Activated T-helper 2 cell treated with anti-CD3 and anti-CD28 coated beads, Interferon-gamma antibody, Interleukin-2, Interleukin-4, amounts not matched to agents 10 μg/mL and 5 μg/mL and 100 μg/mL, durations not matched to agents 14 hours and 24 hours and 36 hours (primary cell): ENCODE measurements around the gene GPR176. TPM values are rescaled to one million over a fixed set of nuclear protein-coding genes. Genes with fewer than 3 reads are reported as not detected.
"Not testable (repeated sequence)": the region's sequence is repeated elsewhere in the genome, so short reads cannot be mapped to it uniquely, and the experiment has no call there.

ENCODE experiments used
- DNase-seq: peaks from one replicate; pipeline ENCODE4 v3.0.0; 2021; ENCODE audit warnings: low spot score
- H3K27ac Mint-ChIP-seq: one replicate; pipeline ENCODE4 v1.8.0; 2021; ENCODE audit warnings: mixed read lengths
- H3K27me3 Mint-ChIP-seq: one replicate; pipeline ENCODE4 v1.8.0; 2021; ENCODE audit warnings: low read depth, mixed read lengths
- H3K36me3 Mint-ChIP-seq: one replicate; pipeline ENCODE4 v1.8.0; 2021; ENCODE audit warnings: low read depth, mixed read lengths
- H3K4me1 Mint-ChIP-seq: one replicate; pipeline ENCODE4 v1.8.0; 2021; ENCODE audit warnings: low read depth, mixed read lengths
- H3K4me3 Mint-ChIP-seq: one replicate; pipeline ENCODE4 v1.8.0; 2021; ENCODE audit warnings: low read depth, mild to moderate bottlenecking, moderate library complexity, mixed read lengths
- H3K9me3 Mint-ChIP-seq: one replicate; pipeline ENCODE4 v1.8.0; 2021; ENCODE audit warnings: mixed read lengths
- intact Hi-C: fragments of 100-400 bp; cut with micrococcal nuclease; formaldehyde crosslinking; loops from one replicate; pipeline ENCODE4 v1.15.1; 2023
- total RNA-seq: library from RNA; stranded (reverse); gene quantifications from 2 replicates; pipeline ENCODE4 v1.2.3, GENCODE V29; 2022

Gene GPR176
- total RNA-seq, 1 donor from 2014 or later: 0.34 TPM

DNA sequence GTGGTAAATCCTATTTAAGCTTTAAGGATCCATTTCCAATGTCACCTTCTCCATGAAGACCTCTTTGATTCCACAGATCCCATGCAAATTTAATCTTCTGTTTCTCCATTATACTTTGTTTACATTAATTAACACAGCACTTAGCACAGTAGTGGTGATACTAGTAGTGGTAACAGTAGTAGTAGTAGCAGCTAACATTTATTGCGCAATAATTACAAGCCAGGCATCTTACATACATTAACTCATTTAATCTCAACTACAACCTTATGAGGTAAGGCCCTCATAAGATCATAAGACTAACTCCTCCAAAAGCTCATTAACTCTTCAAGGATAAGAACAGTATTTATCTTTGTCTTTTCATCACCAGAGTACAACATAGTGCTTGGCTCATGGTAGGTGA lies 82.6 kb downstream of the GPR176 start:
- no peak for DNase-seq
- H3K27ac Mint-ChIP-seq: no peak overlapping the region
- no peak overlapping the region for H3K4me3 Mint-ChIP-seq
- no peaks in the 10 kb centered on the region for H3K4me1 Mint-ChIP-seq
- no peaks in the 10 kb centered on the region for H3K36me3 Mint-ChIP-seq
- no peaks in the 10 kb centered on the region for H3K9me3 Mint-ChIP-seq
- H3K27me3 Mint-ChIP-seq: peaks cover 31% of the 10 kb centered on the region
- intact Hi-C loops: no loop called here

DNA sequence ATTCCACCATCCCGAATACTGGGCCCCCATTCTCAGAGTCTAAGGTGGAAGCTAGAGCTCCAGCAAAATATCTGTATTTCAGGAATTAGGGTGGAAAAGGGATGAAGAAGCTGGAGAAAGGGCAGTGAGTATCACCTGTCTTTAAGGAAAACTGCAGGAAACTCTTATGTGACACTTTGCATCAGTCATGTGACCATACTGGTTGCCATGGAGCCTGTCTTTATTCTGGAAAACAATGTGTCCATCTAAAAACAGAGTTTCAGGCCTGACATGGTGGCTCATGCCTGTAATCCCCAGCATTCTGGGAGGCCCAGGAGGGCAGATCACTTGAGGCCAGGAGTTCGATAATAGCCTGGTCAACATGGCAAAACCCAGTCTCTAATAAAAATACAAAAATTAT lies 84.5 kb downstream of the GPR176 start:
- intact Hi-C loops: no loop called here
- no peak overlapping the region for H3K27ac Mint-ChIP-seq
- no peak for DNase-seq
- H3K4me3 Mint-ChIP-seq: no peak overlapping the region
- no peaks in the 10 kb centered on the region for H3K4me1 Mint-ChIP-seq
- no peaks in the 10 kb centered on the region for H3K9me3 Mint-ChIP-seq
- H3K27me3 Mint-ChIP-seq: peaks cover 40% of the 10 kb centered on the region
- no peaks in the 10 kb centered on the region for H3K36me3 Mint-ChIP-seq

DNA sequence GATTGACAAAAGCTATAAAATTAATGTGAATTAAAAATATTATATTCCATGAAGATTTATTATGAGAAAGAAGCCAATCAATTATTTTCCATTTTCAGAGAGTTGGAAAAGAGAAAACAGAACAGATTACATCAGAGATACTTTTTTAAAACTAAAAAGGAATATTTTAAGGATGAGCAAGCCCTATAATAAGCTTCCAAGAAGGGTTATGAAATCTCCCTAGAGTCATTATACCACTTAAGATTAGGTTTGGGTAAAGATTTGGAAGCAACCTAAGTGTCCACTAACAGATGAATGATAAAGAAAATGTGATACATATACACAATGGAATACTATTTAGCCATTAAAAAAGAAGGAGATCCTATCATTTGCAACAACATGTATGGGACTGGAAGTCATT lies 85.8 kb downstream of the GPR176 start:
- no peak for DNase-seq
- Mint-ChIP-seq H3K27ac (no peak overlapping the region), H3K4me3 (no peak overlapping the region), H3K4me1 (no peaks in the 10 kb centered on the region), H3K27me3 (peaks cover 43% of the 10 kb centered on the region), H3K9me3 (no peaks in the 10 kb centered on the region), H3K36me3 (no peaks in the 10 kb centered on the region)
- intact Hi-C loops: no loop called here

DNA sequence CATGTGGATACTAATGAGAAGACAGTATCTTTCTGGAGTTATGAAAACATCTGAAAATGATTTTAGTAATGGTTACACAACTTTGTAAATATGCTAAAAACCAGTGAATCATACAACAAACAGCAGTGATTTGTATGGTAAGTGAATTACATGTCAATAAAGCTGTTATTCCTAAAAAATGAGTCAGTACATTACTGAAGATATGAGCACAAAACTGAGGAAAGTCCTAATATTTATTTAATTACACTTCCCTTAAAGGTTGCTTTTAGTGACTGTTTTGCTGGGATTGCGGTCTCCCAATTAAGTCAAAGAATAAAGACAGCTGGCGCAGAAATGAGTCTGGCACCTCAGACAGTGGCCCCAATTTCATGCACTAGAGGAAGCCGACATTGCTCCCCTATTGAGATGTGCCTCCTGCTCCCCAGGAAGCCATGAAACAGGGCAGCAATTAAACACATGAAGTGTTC lies 86.5 kb downstream of the GPR176 start:
- intact Hi-C loops: no loop called here
- H3K27me3 Mint-ChIP-seq: peaks cover 42% of the 10 kb centered on the region

DNA sequence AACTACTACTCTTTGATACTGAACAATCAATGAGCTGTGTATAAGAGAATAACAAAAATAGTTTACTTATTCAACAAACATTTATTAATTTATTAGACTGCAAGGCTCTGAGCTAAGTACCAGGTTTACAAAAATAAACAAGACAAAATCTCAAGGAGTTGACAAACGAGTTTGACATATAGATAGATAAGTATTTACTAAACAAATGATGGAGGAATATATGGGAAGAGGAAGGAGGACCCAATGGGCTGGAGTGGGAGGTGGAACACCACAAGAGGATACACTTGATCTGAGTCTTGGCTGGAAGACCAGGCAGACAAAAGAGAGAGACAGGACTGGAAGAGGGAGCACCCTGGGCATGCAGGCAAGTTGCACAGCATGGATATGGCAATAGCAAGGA lies 89.9 kb downstream of the GPR176 start:
- no peak for DNase-seq
- H3K27me3 Mint-ChIP-seq: peaks cover 41% of the 10 kb centered on the region
- intact Hi-C loops: no loop called here
- no peaks in the 10 kb centered on the region for H3K36me3 Mint-ChIP-seq
- H3K9me3 Mint-ChIP-seq: no peaks in the 10 kb centered on the region
- H3K27ac Mint-ChIP-seq: no peak overlapping the region
- no peaks in the 10 kb centered on the region for H3K4me1 Mint-ChIP-seq
- no peak overlapping the region for H3K4me3 Mint-ChIP-seq

More for the DNA sequence above, 86.5 kb downstream of the GPR176 start:
- Mint-ChIP-seq H3K27ac (no peak overlapping the region), H3K4me1 (no peaks in the 10 kb centered on the region), H3K36me3 (no peaks in the 10 kb centered on the region), H3K9me3 (no peaks in the 10 kb centered on the region), H3K4me3 (no peak overlapping the region)
- DNase-seq: no peak

DNA sequence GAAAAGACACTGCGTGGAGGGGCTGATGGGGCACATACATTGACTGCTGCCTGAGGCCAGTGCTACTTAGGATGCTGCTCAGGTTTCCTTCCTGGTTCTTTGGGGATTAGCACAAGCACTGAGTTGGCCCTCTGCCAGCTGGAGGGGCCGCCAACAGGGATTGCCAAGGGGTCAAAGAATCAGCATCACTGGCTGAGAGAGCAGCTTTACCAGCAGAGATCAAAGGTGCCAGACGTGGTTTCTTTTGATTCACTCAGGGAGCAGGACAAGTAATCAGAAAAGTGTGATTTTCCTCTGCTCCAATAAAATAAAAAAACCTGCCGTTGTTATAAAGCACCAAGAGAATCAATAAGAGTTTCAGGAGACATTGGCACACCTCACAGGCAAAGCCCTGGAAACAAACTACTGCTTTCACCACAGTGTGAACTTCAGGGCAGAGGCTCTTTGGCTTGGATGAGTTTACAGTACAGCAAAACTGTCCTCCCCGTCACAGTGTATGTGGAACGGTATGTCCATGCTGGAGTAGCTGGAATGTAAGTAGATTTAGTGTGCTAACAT lies 91.6 kb downstream of the GPR176 start:
- Mint-ChIP-seq H3K27ac (no peak overlapping the region), H3K4me1 (no peaks in the 10 kb centered on the region), H3K9me3 (peaks cover 4% of the 10 kb centered on the region), H3K27me3 (peaks cover 39% of the 10 kb centered on the region), H3K36me3 (no peaks in the 10 kb centered on the region), H3K4me3 (no peak overlapping the region)
- intact Hi-C loops: no loop called here
- no peak for DNase-seq

DNA sequence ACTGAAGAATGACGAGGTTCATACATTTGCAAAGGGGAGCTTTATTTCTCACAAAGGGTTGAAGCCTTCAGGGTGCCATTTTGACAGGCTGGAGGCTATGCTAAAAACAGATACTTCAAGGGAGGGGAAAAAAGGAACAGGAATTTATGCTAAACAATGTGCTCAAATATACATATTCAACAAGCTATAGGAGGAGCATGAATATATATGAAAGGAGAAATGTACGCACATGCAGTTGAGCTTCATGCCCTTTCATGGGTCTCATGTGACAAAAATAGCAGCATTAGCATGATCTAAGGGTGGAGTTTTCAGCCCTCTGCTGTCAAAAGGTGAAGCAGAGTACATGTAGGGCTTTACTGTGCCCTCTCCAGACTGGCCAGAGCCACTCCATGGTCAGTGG lies 93.1 kb downstream of the GPR176 start:
- intact Hi-C loops: no loop called here
- H3K36me3 Mint-ChIP-seq: no peaks in the 10 kb centered on the region
- no peak overlapping the region for H3K27ac Mint-ChIP-seq
- peaks cover 37% of the 10 kb centered on the region for H3K27me3 Mint-ChIP-seq
- DNase-seq: no peak
- H3K9me3 Mint-ChIP-seq: peaks cover 4% of the 10 kb centered on the region
- H3K4me3 Mint-ChIP-seq: no peak overlapping the region
- no peaks in the 10 kb centered on the region for H3K4me1 Mint-ChIP-seq

DNA sequence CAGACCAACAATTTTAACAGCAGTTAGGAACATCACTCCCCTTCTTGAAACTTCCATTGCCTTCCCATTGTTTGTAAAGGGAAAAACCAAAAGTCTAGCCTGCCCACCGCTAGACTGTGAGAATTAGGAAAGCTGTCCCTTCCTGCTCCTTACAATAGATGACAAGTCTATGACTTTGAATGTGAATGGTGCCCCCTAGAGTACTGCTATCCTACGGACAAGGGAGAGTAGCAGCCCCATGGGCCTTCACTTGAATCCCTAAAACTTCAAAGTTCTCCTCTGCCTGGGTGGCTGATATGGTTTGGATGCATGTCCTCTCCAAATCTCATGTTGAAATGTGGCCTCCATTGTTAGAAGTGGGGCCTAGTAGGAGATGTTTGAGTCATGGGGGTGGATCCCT lies 96.4 kb downstream of the GPR176 start:
- Mint-ChIP-seq H3K4me1 (no peaks in the 10 kb centered on the region), H3K36me3 (no peaks in the 10 kb centered on the region), H3K4me3 (no peak overlapping the region), H3K27ac (no peak overlapping the region), H3K27me3 (peaks cover 22% of the 10 kb centered on the region), H3K9me3 (peaks cover 4% of the 10 kb centered on the region)
- DNase-seq: no peak
- intact Hi-C loops: no loop called here

DNA sequence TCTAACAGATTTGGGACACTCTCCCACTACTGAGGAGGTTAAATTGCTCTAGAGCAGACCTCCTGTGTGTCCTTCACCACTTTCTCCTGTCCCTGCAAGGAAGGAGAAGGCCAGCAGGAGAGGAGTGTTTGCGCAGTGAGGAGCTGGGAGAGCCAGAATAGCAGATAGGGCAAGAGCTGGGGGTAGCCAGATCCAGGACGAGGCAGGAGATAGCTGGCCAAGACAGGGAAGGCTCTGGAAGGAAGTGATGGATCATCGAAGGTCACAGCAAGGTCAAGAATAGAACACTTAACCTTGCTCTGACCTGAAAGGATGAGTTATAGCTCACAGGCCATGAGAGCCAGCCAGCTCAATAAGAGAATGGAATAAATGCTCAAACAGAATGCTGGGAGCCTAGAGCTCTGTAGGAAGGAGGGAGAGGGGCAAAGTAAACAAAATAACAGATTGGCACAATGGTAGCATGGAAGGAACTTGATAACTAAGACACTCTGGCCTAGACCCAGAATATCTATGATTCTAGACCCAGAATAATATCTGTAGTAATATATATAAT lies 99.9 kb downstream of the GPR176 start:
- intact Hi-C loops: no loop called here
- no peak overlapping the region for H3K4me3 Mint-ChIP-seq
- no peak for DNase-seq
- peaks cover 4% of the 10 kb centered on the region for H3K9me3 Mint-ChIP-seq
- H3K27ac Mint-ChIP-seq: no peak overlapping the region
- H3K36me3 Mint-ChIP-seq: no peaks in the 10 kb centered on the region
- H3K4me1 Mint-ChIP-seq: no peaks in the 10 kb centered on the region
- peaks cover 18% of the 10 kb centered on the region for H3K27me3 Mint-ChIP-seq

DNA sequence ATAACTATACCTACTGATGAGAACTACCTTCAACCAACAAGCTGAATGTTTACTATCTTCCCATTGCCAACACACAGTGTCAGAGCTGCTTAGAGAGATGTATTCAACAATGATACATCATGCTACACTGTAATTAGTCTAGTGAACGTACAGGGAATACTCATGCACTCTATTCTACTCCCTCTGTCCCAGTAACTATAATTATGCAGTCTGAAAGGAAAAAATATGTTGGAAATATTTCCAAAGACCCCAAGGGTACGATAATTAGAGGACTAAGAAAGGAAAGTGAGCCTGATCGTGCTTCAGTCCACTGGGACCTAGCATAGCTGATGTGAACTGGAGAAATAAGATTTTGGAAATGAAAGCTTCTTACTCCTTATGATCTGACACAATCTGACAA lies 100.5 kb downstream of the GPR176 start:
- intact Hi-C loops: no loop called here
- no peak overlapping the region for H3K27ac Mint-ChIP-seq

DNA sequence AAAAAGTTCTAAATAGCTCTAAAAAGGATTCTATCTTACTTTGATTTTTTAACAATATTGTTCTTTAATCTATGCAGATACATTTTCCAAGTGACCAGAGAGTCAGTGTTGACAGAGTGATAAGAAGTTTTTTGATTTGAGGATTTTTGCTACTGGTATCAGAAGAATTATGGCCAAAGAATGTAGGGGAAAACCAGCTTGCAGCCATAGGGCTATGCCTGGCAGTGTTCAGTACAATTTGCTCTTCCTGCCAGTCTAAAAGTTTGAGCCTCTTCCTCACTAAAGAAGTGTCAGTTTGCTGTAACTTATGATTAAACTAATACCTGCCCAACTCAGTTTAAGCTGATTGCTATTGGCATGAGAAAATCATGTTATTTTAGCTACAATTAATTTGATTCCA lies 102.2 kb downstream of the GPR176 start:
- Mint-ChIP-seq H3K4me3 (no peak overlapping the region), H3K9me3 (no peaks in the 10 kb centered on the region), H3K36me3 (no peaks in the 10 kb centered on the region), H3K27me3 (peaks cover 15% of the 10 kb centered on the region), H3K27ac (no peak overlapping the region), H3K4me1 (no peaks in the 10 kb centered on the region)
- DNase-seq: no peak
- intact Hi-C loops: no loop called here

More for the DNA sequence above, 100.5 kb downstream of the GPR176 start:
- no peaks in the 10 kb centered on the region for H3K36me3 Mint-ChIP-seq
- H3K4me3 Mint-ChIP-seq: no peak overlapping the region
- no peaks in the 10 kb centered on the region for H3K4me1 Mint-ChIP-seq
- peaks cover 20% of the 10 kb centered on the region for H3K27me3 Mint-ChIP-seq
- DNase-seq: no peak
- peaks cover 4% of the 10 kb centered on the region for H3K9me3 Mint-ChIP-seq

DNA sequence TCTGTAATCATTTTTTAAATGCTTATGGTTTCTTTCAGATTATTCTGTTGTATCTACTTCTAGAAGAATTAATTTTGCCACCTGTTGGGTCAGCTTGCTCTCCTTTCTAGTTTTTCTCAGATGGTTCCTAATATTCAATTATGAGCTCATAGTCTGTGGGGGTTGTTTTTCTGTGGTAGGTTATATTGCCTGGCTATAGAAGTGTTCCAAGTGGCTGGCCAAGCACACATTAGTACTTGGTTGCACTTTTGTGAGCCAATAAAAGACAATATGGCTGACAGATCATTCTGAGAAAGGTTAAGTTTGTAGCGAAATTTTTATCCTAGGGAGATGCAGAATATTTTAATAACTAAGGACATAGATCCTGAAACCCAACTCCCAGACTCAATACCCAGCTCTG lies 105.6 kb downstream of the GPR176 start:
- H3K27ac Mint-ChIP-seq: no peak overlapping the region
- no peak for DNase-seq
- H3K27me3 Mint-ChIP-seq: peaks cover 18% of the 10 kb centered on the region
- H3K9me3 Mint-ChIP-seq: no peaks in the 10 kb centered on the region
- H3K4me3 Mint-ChIP-seq: no peak overlapping the region
- H3K4me1 Mint-ChIP-seq: no peaks in the 10 kb centered on the region
- intact Hi-C loops: no loop called here
- H3K36me3 Mint-ChIP-seq: no peaks in the 10 kb centered on the region

DNA sequence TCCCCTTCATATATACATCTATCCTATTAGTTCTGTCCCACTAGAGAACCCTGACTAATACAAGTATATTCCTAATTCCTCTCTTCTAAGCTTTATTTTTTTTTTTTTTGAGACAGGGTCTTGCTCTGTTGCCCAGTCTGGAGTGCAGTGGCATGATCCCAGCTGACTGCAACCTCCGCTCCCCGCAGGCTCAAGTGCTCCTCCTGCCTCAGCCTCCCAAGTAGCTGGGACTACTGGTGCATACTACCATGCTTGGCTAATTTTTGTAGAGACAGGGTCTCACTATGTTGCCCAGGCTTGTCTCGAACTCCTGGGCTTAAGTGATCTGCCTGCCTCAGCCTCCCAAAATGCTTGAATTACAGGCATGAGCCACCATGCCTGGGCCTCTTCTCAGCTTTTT lies 107.4 kb downstream of the GPR176 start:
- H3K36me3 Mint-ChIP-seq, H3K9me3 Mint-ChIP-seq, intact Hi-C loops, H3K27ac Mint-ChIP-seq, DNase-seq, H3K4me3 Mint-ChIP-seq, H3K4me1 Mint-ChIP-seq: not testable (repeated sequence)
- peaks cover 28% of the 10 kb centered on the region for H3K27me3 Mint-ChIP-seq

DNA sequence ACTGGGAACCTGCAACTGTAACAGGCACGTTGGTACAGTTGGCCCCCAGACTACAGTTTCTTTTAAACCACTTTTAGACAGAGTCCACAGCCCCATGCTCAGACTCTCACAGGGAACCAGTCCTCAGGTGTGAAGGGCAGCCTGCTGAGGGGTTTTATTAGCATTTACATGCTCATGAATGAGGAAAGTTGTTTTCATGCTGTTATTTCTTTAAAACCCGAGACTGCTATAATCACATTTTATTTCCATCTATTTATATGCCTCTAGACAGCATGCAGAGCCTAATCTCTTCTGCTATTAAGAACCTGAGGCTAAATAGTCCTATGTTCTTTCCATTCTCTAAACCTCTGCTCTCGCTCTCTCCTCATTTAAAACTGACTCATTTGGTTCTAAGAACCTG lies 111.2 kb downstream of the GPR176 start:
- intact Hi-C loops: no loop called here
- H3K9me3 Mint-ChIP-seq: no peaks in the 10 kb centered on the region
- H3K36me3 Mint-ChIP-seq: no peaks in the 10 kb centered on the region
- no peaks in the 10 kb centered on the region for H3K4me1 Mint-ChIP-seq
- peaks cover 29% of the 10 kb centered on the region for H3K27me3 Mint-ChIP-seq
- DNase-seq: no peak
- H3K27ac Mint-ChIP-seq: no peak overlapping the region
- H3K4me3 Mint-ChIP-seq: no peak overlapping the region
